ENCODE measurements around the gene LZTFL1. TPM values are rescaled to one million over a fixed set of nuclear protein-coding genes. Genes with fewer than 3 reads are reported as not detected.
"Not testable (repeated sequence)": the region's sequence is repeated elsewhere in the genome, so short reads cannot be mapped to it uniquely, and the experiment has no call there.

LZTFL1 gene
- total RNA-seq, 4 donors from 2014 or later: 13.8 to 44.5 (median 21.0) TPM

DNA sequence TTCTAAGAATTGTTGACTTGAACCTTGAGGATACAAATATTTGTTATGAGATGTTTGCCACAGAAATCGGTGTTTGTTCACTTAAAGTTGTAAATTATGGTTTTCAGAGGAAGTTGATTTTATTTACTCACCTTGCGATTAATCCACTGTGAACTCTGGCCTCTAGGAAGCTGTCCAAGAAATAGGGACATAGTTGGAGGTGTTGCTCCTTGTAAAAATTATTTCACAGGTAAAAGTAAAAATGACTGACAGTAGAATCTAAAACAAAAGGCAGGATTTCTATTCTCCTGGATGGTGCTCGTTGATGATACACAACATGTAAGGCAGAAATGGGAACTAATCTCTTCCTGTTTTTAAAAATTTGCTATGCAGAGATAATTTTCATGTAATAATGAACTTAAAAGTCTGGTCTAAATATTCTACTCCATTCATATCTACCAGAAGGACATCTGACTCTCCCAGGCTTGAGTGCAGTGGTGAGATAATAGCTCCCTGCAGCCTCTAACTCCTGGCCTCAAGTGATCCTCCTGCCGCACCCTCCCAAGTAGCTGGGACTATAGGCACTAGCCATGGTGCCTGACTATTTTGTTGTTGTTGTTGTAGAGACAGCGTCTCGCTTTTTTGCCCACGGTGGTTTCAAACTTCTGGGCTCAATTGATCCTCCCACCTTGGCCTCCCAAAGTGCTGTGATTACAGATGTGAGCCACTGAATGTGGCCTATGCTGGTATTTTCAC is 17.1 kb upstream of the LZTFL1 start:
- peaks cover 0 to 7% of the 10 kb centered on the region in 2 donors for H3K9me3 ChIP-seq
- H3K4me3 ChIP-seq: no peak overlapping the region
- DNase-seq: no peak
- no peaks in the 10 kb centered on the region for H3K27me3 ChIP-seq
- no peaks in the 10 kb centered on the region for H3K4me1 ChIP-seq
- TF ChIP-seq POLR2A (IDR thresholded peaks at IDR 0.05): no peak
- TF ChIP-seq, protein P1, sequence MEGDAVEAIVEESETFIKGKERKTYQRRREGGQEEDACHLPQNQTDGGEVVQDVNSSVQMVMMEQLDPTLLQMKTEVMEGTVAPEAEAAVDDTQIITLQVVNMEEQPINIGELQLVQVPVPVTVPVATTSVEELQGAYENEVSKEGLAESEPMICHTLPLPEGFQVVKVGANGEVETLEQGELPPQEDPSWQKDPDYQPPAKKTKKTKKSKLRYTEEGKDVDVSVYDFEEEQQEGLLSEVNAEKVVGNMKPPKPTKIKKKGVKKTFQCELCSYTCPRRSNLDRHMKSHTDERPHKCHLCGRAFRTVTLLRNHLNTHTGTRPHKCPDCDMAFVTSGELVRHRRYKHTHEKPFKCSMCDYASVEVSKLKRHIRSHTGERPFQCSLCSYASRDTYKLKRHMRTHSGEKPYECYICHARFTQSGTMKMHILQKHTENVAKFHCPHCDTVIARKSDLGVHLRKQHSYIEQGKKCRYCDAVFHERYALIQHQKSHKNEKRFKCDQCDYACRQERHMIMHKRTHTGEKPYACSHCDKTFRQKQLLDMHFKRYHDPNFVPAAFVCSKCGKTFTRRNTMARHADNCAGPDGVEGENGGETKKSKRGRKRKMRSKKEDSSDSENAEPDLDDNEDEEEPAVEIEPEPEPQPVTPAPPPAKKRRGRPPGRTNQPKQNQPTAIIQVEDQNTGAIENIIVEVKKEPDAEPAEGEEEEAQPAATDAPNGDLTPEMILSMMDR (IDR thresholded peaks at IDR 0.05): no peak
- intact Hi-C loops (cut with DNase I; ENCODE audit: low total_unique reads): no loop called here
- H3K36me3 ChIP-seq: no peaks in the 10 kb centered on the region
- no peak overlapping the region for H3K27ac ChIP-seq

DNA sequence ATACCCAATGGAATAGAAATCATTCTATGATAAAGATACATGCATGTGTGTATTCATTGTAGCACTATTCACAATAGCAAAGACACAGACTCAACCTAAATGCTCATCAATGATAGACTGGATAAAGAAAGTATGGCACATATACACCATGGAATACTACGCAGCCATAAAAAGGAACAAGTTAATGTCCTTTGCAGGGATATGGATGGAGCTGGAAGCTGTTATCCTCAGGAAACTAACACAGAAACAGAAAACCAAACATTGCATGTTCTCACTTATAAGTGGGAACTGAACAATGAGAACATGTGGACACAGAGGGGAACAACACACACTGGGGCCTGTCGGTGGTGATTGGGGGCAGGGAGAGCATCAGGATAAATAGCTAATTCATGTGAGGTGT is 15.1 kb upstream of the LZTFL1 start:
- H3K4me1 ChIP-seq; intact Hi-C loops (cut with DNase I; ENCODE audit: low total_unique reads); H3K27ac ChIP-seq; H3K9me3 ChIP-seq; H3K36me3 ChIP-seq; DNase-seq; H3K4me3 ChIP-seq; H3K27me3 ChIP-seq: not testable (repeated sequence)

DNA sequence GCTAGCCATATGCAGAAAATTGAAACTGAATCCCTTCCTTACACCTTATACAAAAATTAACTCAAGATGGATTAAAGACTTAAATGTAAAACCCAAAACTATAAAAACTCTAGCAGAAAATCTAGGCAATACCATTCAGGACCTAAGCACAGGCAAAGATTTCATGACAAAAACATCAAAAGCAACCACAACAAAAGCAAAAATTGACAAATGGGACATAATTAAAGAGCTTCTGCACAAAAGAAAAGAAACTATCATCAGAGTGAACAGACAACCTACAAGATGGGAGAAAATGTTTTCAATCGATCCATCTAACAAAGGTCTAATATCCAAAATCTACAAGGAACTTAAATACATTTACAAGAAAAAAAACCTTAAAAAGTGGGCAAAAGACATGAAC is 14.4 kb upstream of the LZTFL1 start:
- intact Hi-C loops (cut with DNase I; ENCODE audit: low total_unique reads); DNase-seq: not testable (repeated sequence)

DNA sequence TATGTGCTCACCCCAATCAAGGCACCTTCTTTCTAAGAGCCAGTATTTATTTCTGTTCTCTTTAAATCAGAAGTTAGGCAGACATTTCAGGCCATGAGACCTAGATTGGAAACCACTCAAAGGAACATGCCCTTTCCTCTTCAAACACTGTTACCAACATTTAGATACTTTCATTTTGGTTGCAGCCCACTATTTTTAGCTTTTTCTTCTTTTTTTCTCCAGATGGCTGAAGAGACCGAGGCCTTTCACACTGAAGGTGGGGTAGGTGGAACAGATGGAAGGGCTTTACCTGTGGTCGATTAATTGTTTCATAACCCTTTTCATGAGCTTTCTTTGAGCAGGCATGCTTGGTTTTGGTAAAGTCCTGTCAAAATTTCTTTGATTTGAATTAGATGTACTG is 10.9 kb upstream of the LZTFL1 start:
- Histone ChIP-seq H3K4me1 (no peaks in the 10 kb centered on the region), H3K27me3 (no peaks in the 10 kb centered on the region), H3K27ac (no peak overlapping the region), H3K9me3 (peaks cover 0 to 4% of the 10 kb centered on the region in 2 donors), H3K4me3 (no peak overlapping the region), H3K36me3 (no peaks in the 10 kb centered on the region)
- no peak for TF ChIP-seq POLR2A (IDR thresholded peaks at IDR 0.05)
- TF ChIP-seq, protein P1 (IDR thresholded peaks at IDR 0.05): no peak
- intact Hi-C loops (cut with DNase I; ENCODE audit: low total_unique reads): no loop called here
- DNase-seq: no peak

More for the DNA sequence above, 14.4 kb upstream of the LZTFL1 start:
- H3K4me3 ChIP-seq, H3K36me3 ChIP-seq, H3K27me3 ChIP-seq, H3K9me3 ChIP-seq, H3K4me1 ChIP-seq, H3K27ac ChIP-seq: not testable (repeated sequence)

DNA sequence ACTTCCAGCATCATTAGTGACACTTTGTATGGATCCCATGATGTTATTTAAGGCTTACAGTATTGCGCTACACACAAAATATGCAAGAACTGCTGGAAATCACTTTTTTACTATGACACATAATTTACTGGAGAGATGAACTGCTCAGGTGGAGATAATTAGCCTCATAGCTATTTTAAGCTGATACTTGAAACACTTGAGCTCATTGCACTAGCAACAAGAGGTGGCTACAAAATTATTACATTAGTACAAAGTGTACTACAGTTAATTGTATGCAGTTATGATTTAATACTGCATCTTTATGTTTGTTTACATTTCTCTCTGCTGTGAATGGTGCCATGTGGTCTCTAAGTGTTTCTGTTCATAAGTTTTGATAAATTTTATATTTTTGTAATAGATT is 6.5 kb upstream of the LZTFL1 start:
- intact Hi-C loops (cut with DNase I; ENCODE audit: low total_unique reads): loop anchor here (10.0 kb wide), 1 partner anchor 86 kb away; no protein-coding TSS in a partner anchor
- TF ChIP-seq POLR2A (IDR thresholded peaks at IDR 0.05): no peak
- TF ChIP-seq, protein P1 (IDR thresholded peaks at IDR 0.05): no peak

DNA sequence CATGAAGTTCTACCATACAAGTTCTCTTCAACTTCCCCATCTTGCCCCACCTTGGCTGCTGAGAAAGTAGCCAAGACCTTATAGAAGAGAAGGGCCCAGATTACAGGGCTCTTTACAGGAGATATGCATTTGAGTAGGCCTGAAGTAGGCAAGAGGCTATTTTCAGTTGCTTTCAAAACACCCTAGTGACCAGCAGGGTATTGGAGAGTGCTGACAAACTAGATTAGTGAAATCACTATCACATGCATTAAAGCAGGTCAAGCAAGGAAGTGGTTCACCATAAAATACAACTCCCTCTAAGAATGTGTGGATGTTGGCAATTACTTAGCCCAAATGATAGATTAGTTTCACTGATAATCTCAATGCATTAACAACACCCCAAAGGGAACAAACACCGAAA is 2.7 kb upstream of the LZTFL1 start:
- Histone ChIP-seq H3K4me3 (no peak overlapping the region), H3K27me3 (no peaks in the 10 kb centered on the region), H3K27ac (no peak overlapping the region), H3K4me1 (no peaks in the 10 kb centered on the region), H3K36me3 (no peaks in the 10 kb centered on the region), H3K9me3 (no peaks in the 10 kb centered on the region)
- DNase-seq: no peak
- TF ChIP-seq POLR2A (IDR thresholded peaks at IDR 0.05): no peak
- TF ChIP-seq, protein P1 (IDR thresholded peaks at IDR 0.05): no peak
- intact Hi-C loops (cut with DNase I; ENCODE audit: low total_unique reads): loop anchor here (10.0 kb wide), 1 partner anchor 90 kb away; no protein-coding TSS in a partner anchor

More for the DNA sequence above, 6.5 kb upstream of the LZTFL1 start:
- no peaks in the 10 kb centered on the region for H3K9me3 ChIP-seq
- no peaks in the 10 kb centered on the region for H3K4me1 ChIP-seq
- no peak overlapping the region for H3K27ac ChIP-seq
- no peaks in the 10 kb centered on the region for H3K36me3 ChIP-seq
- DNase-seq: no peak
- no peaks in the 10 kb centered on the region for H3K27me3 ChIP-seq
- H3K4me3 ChIP-seq: no peak overlapping the region
